Trophoblast cell (in vitro differentiated cells and primary cell): ENCODE measurements around the gene DNAI1.
"Not testable (repeated sequence)": the region's sequence is repeated elsewhere in the genome, so short reads cannot be mapped to it uniquely, and the experiment has no call there.

Source experiments
- DNase-seq, 2 donors: peaks; one replicate each; pipeline ENCODE4 v3.0.0-alpha.2; 2016
- H2AFZ ChIP-seq: 2 replicates; pipeline ENCODE4 v1.6.1; 2013; ENCODE audit warnings: low read length, moderate library complexity, mild to moderate bottlenecking; ENCODE audit not compliant: insufficient read depth, poor library complexity
- H2AK5ac ChIP-seq: 2 replicates; pipeline ENCODE4 v1.6.1; 2013; ENCODE audit warnings: mild to moderate bottlenecking, low read length
- H2BK120ac ChIP-seq: 2 replicates; pipeline ENCODE4 v1.6.1; 2013; ENCODE audit warnings: low read length, mild to moderate bottlenecking, moderate library complexity; ENCODE audit not compliant: insufficient read depth, poor library complexity
- H2BK12ac ChIP-seq: 2 replicates; pipeline ENCODE4 v1.6.1; 2013; ENCODE audit warnings: mild to moderate bottlenecking, low read length, moderate library complexity
- H2BK5ac ChIP-seq: 2 replicates; pipeline ENCODE4 v1.6.1; 2013; ENCODE audit warnings: low read length, low read depth, moderate library complexity, mild to moderate bottlenecking; ENCODE audit not compliant: poor library complexity
- H3K14ac ChIP-seq: 2 replicates; pipeline ENCODE4 v1.6.1; 2013; ENCODE audit warnings: mild to moderate bottlenecking, low read length
- H3K18ac ChIP-seq: 2 replicates; pipeline ENCODE4 v1.6.1; 2013; ENCODE audit warnings: mild to moderate bottlenecking, low read length
- H3K23ac ChIP-seq: 2 replicates; pipeline ENCODE4 v1.6.1; 2013; ENCODE audit warnings: low read length
- H3K27ac ChIP-seq: 2 replicates; pipeline ENCODE4 v1.5.1; 2013; ENCODE audit warnings: low read depth, mild to moderate bottlenecking, inconsistent platforms, low read length, moderate library complexity
- H3K27me3 ChIP-seq: 2 replicates; pipeline ENCODE4 v1.6.1; 2013; ENCODE audit warnings: inconsistent platforms, mild to moderate bottlenecking, low read length, moderate library complexity; ENCODE audit not compliant: insufficient read depth
- H3K36me3 ChIP-seq, 2 experiments: 1 replicate in 1 of 2; 2 replicates in 1 of 2; pipeline ENCODE4 v1.6.1; 2013; ENCODE audit warnings: low read length in 2 of 2, mild to moderate bottlenecking in 2 of 2, moderate library complexity in 1 of 2; ENCODE audit not compliant: insufficient read depth in 2 of 2, control insufficient read depth in 1 of 2
- H3K4ac ChIP-seq: 2 replicates; pipeline ENCODE4 v1.6.1; 2013; ENCODE audit warnings: low read depth, mild to moderate bottlenecking, low read length, moderate library complexity
- H3K4me1 ChIP-seq, 2 experiments: 1 replicate in 1 of 2; 2 replicates in 1 of 2; pipeline ENCODE4 v1.6.1; 2013; ENCODE audit warnings: low read length in 2 of 2, mild to moderate bottlenecking in 2 of 2, moderate library complexity in 1 of 2; ENCODE audit not compliant: insufficient read depth in 2 of 2, control insufficient read depth in 1 of 2
- H3K4me2 ChIP-seq: 2 replicates; pipeline ENCODE4 v1.6.1; 2013; ENCODE audit warnings: inconsistent platforms, mild to moderate bottlenecking, low read length, moderate library complexity
- H3K4me3 ChIP-seq: 2 replicates; pipeline ENCODE4 v1.5.1; 2013; ENCODE audit warnings: mild to moderate bottlenecking, low read depth, low read length, inconsistent platforms
- H3K79me1 ChIP-seq: one replicate; pipeline ENCODE4 v1.6.1; 2013; ENCODE audit warnings: low read length
- H3K79me2 ChIP-seq: 2 replicates; pipeline ENCODE4 v1.6.1; 2013; ENCODE audit warnings: low read length, mild to moderate bottlenecking; ENCODE audit not compliant: control insufficient read depth, insufficient read depth, poor library complexity
- H3K9ac ChIP-seq: 2 replicates; pipeline ENCODE4 v1.6.1; 2013; ENCODE audit warnings: mild to moderate bottlenecking, low read length
- H3K9me3 ChIP-seq: 2 replicates; pipeline ENCODE4 v1.6.1; 2013; ENCODE audit warnings: low read depth, mild to moderate bottlenecking, control low read depth, inconsistent platforms, low read length; ENCODE audit not compliant: insufficient read depth
- H4K12ac ChIP-seq: 2 replicates; pipeline ENCODE4 v1.6.1; 2013; ENCODE audit warnings: low read depth, mild to moderate bottlenecking, low read length, moderate library complexity
- H4K8ac ChIP-seq: 2 replicates; pipeline ENCODE4 v1.6.1; 2013; ENCODE audit warnings: low read depth, mild to moderate bottlenecking, low read length, moderate library complexity
- H4K91ac ChIP-seq: one replicate; pipeline ENCODE4 v1.6.1; 2013; ENCODE audit warnings: low read depth, mild to moderate bottlenecking, low read length, moderate library complexity
- WGBS: extraction: QIAGEN DNeasy Blood & Tissue Kit; methylation state at CpG from one replicate; pipeline ENCODE4 v1.1.7; 2013; ENCODE audit warnings: missing lambda C conversion rate; ENCODE audit not compliant: insufficient read length, insufficient coverage; ENCODE audit errors: extremely low coverage; 5-methylcytosine and 5-hydroxymethylcytosine counted together

Gene DNAI1

DNA sequence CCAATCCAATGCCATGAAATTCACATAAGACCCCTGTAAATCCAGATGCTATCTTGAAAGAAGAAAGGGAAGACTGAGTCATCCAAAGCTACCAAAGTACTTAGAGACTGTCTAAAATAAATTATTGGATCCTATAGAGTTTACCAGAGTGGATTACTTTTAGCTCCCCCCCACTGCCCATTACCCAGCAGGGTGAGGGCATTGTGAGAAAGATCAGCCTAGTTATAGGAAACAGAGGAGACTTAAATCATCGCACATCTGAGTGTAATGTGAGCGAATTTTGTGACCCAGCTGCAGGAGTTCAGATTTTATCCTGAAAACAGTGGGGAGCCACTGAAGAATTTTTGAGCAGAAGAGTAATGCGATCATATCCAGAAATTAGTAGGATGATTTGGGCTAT lies 65.7 kb downstream of the DNAI1 start:
- no peak overlapping the region for H3K9ac ChIP-seq
- H3K4me3 ChIP-seq: no peak overlapping the region
- H3K27ac ChIP-seq: no peak overlapping the region
- no peak overlapping the region for H2AK5ac ChIP-seq
- no peak overlapping the region for H2BK12ac ChIP-seq
- no peak overlapping the region for H2AFZ ChIP-seq
- WGBS: no CpG with 5 or more reads among the region's 3 CpGs
- H4K91ac ChIP-seq: no peak overlapping the region
- peaks cover 3 to 10% of the 10 kb centered on the region in 2 experiments for H3K4me1 ChIP-seq
- peaks cover 4% of the 10 kb centered on the region for H3K9me3 ChIP-seq
- no peak overlapping the region for H3K14ac ChIP-seq
- H3K18ac ChIP-seq: no peak overlapping the region
- no peaks in the 10 kb centered on the region for H3K79me2 ChIP-seq
- H3K27me3 ChIP-seq: no peaks in the 10 kb centered on the region
- H3K23ac ChIP-seq: no peak overlapping the region
- H2BK120ac ChIP-seq: no peak overlapping the region
- no peak overlapping the region for H2BK5ac ChIP-seq
- no peak overlapping the region for H3K4me2 ChIP-seq
- H4K8ac ChIP-seq: no peak overlapping the region
- no peak overlapping the region for H3K4ac ChIP-seq
- H3K79me1 ChIP-seq: no peaks in the 10 kb centered on the region
- no peaks in the 10 kb centered on the region for H3K36me3 ChIP-seq
- no peak for DNase-seq
- no peak overlapping the region for H4K12ac ChIP-seq

DNA sequence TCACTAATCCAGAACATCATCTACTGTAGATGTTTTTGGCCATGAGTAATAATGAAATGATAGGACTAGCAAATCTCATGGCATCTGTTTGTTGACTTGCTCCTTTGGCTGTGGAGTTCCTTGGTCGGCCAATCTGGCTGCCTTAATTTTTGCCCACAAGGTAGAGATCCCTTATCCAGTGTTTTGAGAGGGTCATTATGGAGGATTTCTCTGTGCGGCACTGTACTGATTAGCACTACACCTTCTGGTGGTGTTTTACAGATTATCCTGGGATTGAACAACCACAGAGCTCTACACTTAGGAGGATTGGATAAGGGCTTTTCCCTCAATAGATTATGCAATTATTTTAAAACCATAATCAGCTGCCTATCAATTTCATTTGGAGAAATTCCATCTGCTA lies 67.4 kb downstream of the DNAI1 start:
- Histone ChIP-seq H3K23ac (no peak overlapping the region), H2BK5ac (no peak overlapping the region), H3K79me1 (no peaks in the 10 kb centered on the region), H3K14ac (no peak overlapping the region), H3K4ac (no peak overlapping the region), H3K4me2 (no peak overlapping the region), H3K27me3 (no peaks in the 10 kb centered on the region), H3K18ac (no peak overlapping the region), H2AFZ (no peak overlapping the region), H3K4me3 (no peak overlapping the region), H4K12ac (no peak overlapping the region), H3K79me2 (no peaks in the 10 kb centered on the region), H3K27ac (no peak overlapping the region), H2BK12ac (no peak overlapping the region), H3K9ac (no peak overlapping the region), H2BK120ac (no peak overlapping the region), H3K9me3 (peaks cover 4% of the 10 kb centered on the region), H2AK5ac (no peak overlapping the region), H3K4me1 (peaks cover 3 to 10% of the 10 kb centered on the region in 2 experiments), H4K8ac (no peak overlapping the region), H4K91ac (no peak overlapping the region), H3K36me3 (no peaks in the 10 kb centered on the region)
- no peak for DNase-seq
- no CpG with 5 or more reads among the region's 2 CpGs for WGBS

DNA sequence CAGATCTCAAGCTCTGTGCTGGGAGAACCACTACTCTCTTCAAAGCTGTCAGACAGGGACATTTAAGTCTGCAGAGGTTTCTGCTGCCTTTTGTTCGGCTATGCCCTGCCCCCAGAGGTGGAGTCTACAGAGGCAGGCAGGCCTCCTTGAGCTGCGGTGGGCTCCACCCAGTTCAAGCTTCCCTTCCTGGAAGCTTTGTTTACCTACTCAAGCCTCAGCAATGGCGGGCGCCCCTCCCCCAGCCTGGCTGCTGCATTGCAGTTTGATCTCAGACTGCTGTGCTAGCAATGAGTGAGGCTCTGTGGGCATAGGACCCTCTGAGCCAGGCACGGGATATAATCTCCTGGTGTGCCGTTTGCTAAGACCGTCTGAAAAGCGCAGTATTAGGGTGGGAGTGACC lies 73.4 kb downstream of the DNAI1 start:
- H4K12ac ChIP-seq, H3K27ac ChIP-seq, H3K23ac ChIP-seq, H3K4me3 ChIP-seq, H2AFZ ChIP-seq, H2BK120ac ChIP-seq, H2BK12ac ChIP-seq, H3K4me1 ChIP-seq, H2AK5ac ChIP-seq, H2BK5ac ChIP-seq, H3K4ac ChIP-seq, H3K36me3 ChIP-seq, H3K27me3 ChIP-seq, H3K18ac ChIP-seq, H3K79me1 ChIP-seq, DNase-seq, H3K9me3 ChIP-seq, H4K8ac ChIP-seq, H3K9ac ChIP-seq, H3K79me2 ChIP-seq, H3K14ac ChIP-seq, H3K4me2 ChIP-seq, H4K91ac ChIP-seq: not testable (repeated sequence)
- no CpG with 5 or more reads among the region's 8 CpGs for WGBS

DNA sequence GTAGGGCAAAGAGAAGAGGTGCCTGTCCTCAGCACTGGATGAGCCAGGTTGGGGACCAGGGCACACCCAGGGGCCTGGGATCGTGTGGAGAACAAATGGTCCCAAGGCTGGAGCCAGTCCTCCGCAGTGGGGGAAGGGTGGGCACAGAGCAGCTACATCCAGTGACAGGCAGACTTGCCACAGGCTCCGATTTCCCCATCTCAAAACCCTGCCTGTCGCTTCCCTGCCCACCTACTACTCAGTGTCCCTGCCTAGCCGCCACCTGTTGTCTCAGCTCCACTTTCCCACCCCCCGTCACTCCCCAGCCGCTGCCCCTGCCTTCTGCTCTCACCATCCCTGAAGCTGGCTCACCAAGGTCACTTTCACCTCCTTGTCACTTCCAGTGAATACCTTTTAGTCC lies 78.1 kb downstream of the DNAI1 start:
- Histone ChIP-seq H2BK120ac (no peak overlapping the region), H3K14ac (no peak overlapping the region), H3K79me1 (no peaks in the 10 kb centered on the region), H3K4ac (no peak overlapping the region), H3K4me2 (no peak overlapping the region), H3K9ac (no peak overlapping the region), H4K8ac (no peak overlapping the region), H2BK5ac (no peak overlapping the region), H3K23ac (no peak overlapping the region), H3K9me3 (peaks cover 7% of the 10 kb centered on the region), H3K36me3 (no peaks in the 10 kb centered on the region), H3K4me3 (no peak overlapping the region), H2BK12ac (no peak overlapping the region), H3K27me3 (no peaks in the 10 kb centered on the region), H3K79me2 (no peaks in the 10 kb centered on the region), H3K27ac (no peak overlapping the region), H3K4me1 (no peaks in the 10 kb centered on the region), H4K91ac (no peak overlapping the region), H3K18ac (no peak overlapping the region), H2AK5ac (no peak overlapping the region), H4K12ac (no peak overlapping the region), H2AFZ (no peak overlapping the region)
- no peak for DNase-seq
- no CpG with 5 or more reads among the region's 7 CpGs for WGBS
